CD4-positive, alpha-beta T cell treated with Interferon alpha-2 for 1 hour (primary cell): ENCODE measurements around the gene SERF1B.
"Not testable (repeated sequence)": the region's sequence is repeated elsewhere in the genome, so short reads cannot be mapped to it uniquely, and the experiment has no call there.

Source experiments
- DNase-seq, 2 donors: peaks; one replicate each; pipeline ENCODE4 v3.0.0-alpha.2; 2020 to 2022

Gene SERF1B

GRCh38 chr5:70025106-70025844 is at the start of gene SERF1B:
Gene SERF1B, plus strand, starts transcription at chr5:70025251. Its CDS starts 201 bp downstream, at chr5:70025452.
- not testable (repeated sequence) for DNase-seq

GRCh38 chr5:69991713-69992112 is 33.3 kb upstream of the SERF1B start:
- DNase-seq: not testable (repeated sequence)

- not testable (repeated sequence) for DNase-seq
These were observed 29.5 kb upstream of the SERF1B start for GRCh38 chr5:69995535-69995934.

GRCh38 chr5:70020660-70021059 is 4.4 kb upstream of the SERF1B start:
- DNase-seq: not testable (repeated sequence)

GRCh38 chr5:70025845-70026145 is 744 bp downstream of the SERF1B start:
- DNase-seq: not testable (repeated sequence)

- DNase-seq: not testable (repeated sequence)
These were observed 6.2 kb downstream of the SERF1B start for GRCh38 chr5:70031204-70031603.

- DNase-seq: not testable (repeated sequence)
These were observed 16.4 kb downstream of the SERF1B start for GRCh38 chr5:70041411-70041810.

- DNase-seq: not testable (repeated sequence)
These were observed 24.7 kb downstream of the SERF1B start for GRCh38 chr5:70049790-70050142.

- not testable (repeated sequence) for DNase-seq
These were observed 31.4 kb downstream of the SERF1B start for GRCh38 chr5:70056289-70056942.

- not testable (repeated sequence) for DNase-seq
These were observed 32.1 kb downstream of the SERF1B start for GRCh38 chr5:70057140-70057539.

GRCh38 chr5:70077632-70078031 is 52.6 kb downstream of the SERF1B start:
- DNase-seq: not testable (repeated sequence)

GRCh38 chr5:70088907-70089464 is 63.9 kb downstream of the SERF1B start:
- DNase-seq: not testable (repeated sequence)

GRCh38 chr5:70091776-70092175 is 66.7 kb downstream of the SERF1B start:
- not testable (repeated sequence) for DNase-seq
